KG1 (cell line): Measurements from ENCODE around the gene MAP2K3.
A peak's percentile ranks its signal among the peaks of the same experiment; 100 is the strongest.

Experiments
- DNase-seq: peaks from one replicate; lab custom pipeline; 2025; lab: John Stamatoyannopoulos, UW

Gene MAP2K3

GRCh38 chr17:21282850-21283249 lies 1.7 kb upstream of the MAP2K3 start:
- no peak for DNase-seq

GRCh38 chr17:21283482-21284318 lies 811 bp upstream of the MAP2K3 start:
- no peak for DNase-seq

- DNase-seq: no peak
Measured at GRCh38 chr17:21285164-21286065, 904 bp downstream of the MAP2K3 start.

GRCh38 chr17:21286066-21286770 lies 1.7 kb downstream of the MAP2K3 start:
- DNase-seq: no peak

- DNase-seq: no peak
Measured at GRCh38 chr17:21286909-21287702, 2.6 kb downstream of the MAP2K3 start.

- DNase-seq: peak; percentile 54
Measured at GRCh38 chr17:21287703-21288449, 3.4 kb downstream of the MAP2K3 start.

GRCh38 chr17:21288571-21289017 lies 4.1 kb downstream of the MAP2K3 start:
- DNase-seq: no peak

- no peak for DNase-seq
Measured at GRCh38 chr17:21289175-21289901, 4.8 kb downstream of the MAP2K3 start.

GRCh38 chr17:21289902-21290571 lies 5.5 kb downstream of the MAP2K3 start:
- DNase-seq: no peak

- DNase-seq: no peak
Measured at GRCh38 chr17:21291357-21291756, 6.8 kb downstream of the MAP2K3 start.

GRCh38 chr17:21291862-21292261 lies 7.4 kb downstream of the MAP2K3 start:
- DNase-seq: no peak

- DNase-seq: no peak
Measured at GRCh38 chr17:21292867-21293830, 8.6 kb downstream of the MAP2K3 start.

GRCh38 chr17:21293831-21294210 lies 9.3 kb downstream of the MAP2K3 start:
- no peak for DNase-seq

- no peak for DNase-seq
Measured at GRCh38 chr17:21294321-21295035, 10.0 kb downstream of the MAP2K3 start.

GRCh38 chr17:21295036-21295952 lies 10.8 kb downstream of the MAP2K3 start:
- DNase-seq: no peak
